IPS-NIHi7 (cell line): ENCODE results near the gene IFIT1.
A peak's percentile ranks its signal among the peaks of the same experiment; 100 is the strongest.
"Not testable (repeated sequence)": the region's sequence is repeated elsewhere in the genome, so short reads cannot be mapped to it uniquely, and the experiment has no call there.

Experiments used
- DNase-seq: peaks from one replicate; pipeline ENCODE4 v3.0.0; 2012; ENCODE audit warnings: mixed read lengths; ENCODE audit errors: extremely low spot score

IFIT1 gene, protein sequence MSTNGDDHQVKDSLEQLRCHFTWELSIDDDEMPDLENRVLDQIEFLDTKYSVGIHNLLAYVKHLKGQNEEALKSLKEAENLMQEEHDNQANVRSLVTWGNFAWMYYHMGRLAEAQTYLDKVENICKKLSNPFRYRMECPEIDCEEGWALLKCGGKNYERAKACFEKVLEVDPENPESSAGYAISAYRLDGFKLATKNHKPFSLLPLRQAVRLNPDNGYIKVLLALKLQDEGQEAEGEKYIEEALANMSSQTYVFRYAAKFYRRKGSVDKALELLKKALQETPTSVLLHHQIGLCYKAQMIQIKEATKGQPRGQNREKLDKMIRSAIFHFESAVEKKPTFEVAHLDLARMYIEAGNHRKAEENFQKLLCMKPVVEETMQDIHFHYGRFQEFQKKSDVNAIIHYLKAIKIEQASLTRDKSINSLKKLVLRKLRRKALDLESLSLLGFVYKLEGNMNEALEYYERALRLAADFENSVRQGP

DNA sequence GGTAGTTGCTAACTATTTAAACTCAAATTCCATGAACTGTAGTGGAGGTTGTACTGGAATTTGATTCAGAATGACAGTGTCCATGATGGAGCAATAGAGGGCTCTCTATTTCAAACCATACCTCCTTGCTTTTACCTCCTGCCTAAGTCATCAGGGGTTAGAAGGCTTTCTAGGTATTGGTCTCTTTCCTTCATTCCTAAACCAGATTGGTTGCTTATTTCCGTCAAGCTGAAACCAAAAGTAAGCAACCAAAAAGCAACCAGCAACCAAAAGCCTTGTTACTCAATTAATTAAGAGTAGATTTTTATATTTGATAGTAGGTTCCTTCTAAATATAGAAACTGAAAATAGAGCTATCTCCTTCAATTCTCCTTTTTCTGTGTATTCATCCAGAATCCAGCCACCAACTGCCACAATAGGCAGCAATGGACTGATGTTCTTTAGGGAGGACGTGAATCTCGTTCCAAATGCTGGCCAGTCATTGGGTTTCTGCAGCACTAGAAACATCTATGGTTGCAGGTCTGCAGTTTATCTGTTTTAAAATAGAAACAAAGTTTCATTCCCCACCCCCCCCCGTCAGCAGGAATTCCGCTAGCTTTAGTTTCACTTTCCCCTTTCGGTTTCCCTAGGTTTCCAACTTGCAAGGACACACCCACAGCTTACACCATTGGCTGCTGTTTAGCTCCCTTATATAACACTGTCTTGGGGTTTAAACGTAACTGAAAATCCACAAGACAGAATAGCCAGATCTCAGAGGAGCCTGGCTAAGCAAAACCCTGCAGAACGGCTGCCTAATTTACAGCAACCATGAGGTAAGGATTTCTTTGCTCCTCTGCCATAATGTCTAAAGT is at the start of gene IFIT1:
Gene IFIT1, plus strand, starts transcription at position 717 of the 850 bp plus-strand sequence. Its CDS starts 90 bp downstream, at position 807.
- DNase-seq: peak; percentile 73

GRCh38 chr10:89343089-89343767 is 49.2 kb upstream of the IFIT1 start:
- no peak for DNase-seq

DNA sequence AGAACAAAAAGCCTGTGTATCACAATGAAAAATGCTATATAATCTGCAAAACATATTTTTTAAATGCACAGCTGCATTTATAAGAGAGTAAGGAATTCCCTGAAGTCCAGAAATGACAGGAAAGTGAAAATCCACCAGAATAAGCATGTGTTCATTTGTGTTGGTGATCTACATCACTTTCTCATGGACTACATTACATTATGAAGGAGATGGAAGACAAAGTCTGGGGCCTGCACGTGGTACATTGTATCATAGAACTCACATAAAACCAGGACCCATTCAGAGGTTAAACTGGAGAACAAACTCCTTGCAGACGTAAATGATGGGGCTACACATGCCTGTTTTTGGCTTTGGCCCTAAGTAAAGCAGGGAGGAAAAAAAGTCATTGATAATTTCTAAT is 48.3 kb upstream of the IFIT1 start:
- DNase-seq: no peak

DNA sequence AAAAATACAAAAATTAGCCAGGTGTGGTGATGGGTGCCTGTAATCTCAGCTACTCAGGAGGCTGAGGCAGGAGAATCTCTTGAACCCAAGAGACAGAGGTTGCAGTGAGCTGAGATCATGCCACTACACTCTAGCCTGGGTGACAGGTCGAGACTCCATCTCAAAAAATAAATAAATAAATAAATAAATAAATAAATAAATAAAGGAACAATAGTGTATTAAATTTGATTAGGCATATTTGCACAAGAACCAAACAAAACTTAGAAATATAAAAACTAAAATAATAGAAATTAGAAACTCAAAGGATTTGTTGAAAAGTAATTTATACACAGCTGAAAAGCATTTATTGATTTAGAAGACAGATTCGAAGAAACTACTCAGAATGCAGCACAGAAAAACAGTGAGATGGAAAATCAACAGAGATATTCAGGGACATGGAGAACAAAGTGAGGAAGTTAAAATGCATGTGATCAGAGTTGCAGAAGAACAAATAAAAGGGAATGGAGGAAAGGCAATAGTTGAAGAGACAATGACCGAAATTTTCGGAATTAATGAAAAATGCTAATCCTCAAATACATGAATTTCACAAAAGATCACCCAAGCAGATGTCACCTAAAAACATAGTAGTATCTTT is 46.9 kb upstream of the IFIT1 start:
- no peak for DNase-seq

GRCh38 chr10:89346405-89347254 is 45.8 kb upstream of the IFIT1 start:
- no peak for DNase-seq

- no peak for DNase-seq
Observed at GRCh38 chr10:89347701-89348457, 44.5 kb upstream of the IFIT1 start.

GRCh38 chr10:89348481-89348880 is 43.9 kb upstream of the IFIT1 start:
- no peak for DNase-seq

- DNase-seq: no peak
Observed at GRCh38 chr10:89348975-89349374, 43.4 kb upstream of the IFIT1 start.

DNA sequence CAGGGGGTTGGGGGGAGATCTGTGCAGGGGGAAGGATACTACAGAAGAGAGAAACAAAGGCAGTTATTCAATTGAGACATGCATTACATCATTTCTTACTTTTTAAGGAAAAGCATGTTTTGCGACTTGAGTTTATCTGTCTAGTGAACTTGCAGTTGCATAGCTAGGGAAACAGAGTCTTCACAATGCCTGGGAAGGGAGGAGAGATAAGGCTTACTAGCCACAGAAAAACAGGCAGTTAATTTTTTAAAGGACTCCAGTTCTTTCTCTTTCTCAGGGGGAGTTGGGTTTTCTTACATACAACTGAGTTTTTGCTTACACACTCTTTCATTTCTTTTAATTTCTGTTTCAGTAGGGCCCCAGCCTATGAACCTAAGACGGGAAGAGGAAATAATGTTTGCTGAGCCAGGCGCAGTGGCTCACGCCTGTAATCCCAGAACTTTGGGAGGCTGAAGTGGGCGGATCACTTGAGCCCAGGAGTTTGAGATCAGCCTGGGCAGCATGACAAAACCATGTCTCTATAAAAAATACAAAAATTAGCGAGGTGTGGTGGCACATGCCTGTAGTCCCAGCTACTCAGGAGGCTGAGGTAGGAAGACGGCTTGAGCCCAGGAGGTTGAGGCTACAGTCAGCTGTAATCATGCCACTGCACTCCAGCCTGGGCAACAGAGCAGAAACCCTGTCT is 41.6 kb upstream of the IFIT1 start:
- DNase-seq: not testable (repeated sequence)

DNA sequence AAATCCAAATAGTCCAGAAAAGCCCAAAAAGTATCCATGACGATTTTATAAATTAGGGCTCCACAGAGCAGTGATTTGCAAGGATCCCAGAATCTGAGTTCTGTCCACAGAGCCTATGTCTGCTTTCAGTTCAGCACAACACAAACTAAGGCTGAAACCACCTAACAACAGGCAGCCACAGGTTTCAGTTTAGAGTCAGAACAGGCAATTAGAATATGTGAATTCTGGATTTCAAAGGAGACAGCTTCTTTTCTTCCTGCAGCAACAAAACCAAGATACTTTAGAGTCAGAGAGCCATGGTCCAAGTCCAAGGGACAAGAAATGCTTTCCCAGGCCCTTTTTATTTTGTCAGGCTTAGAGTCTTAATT is 41.0 kb upstream of the IFIT1 start:
- DNase-seq: no peak

DNA sequence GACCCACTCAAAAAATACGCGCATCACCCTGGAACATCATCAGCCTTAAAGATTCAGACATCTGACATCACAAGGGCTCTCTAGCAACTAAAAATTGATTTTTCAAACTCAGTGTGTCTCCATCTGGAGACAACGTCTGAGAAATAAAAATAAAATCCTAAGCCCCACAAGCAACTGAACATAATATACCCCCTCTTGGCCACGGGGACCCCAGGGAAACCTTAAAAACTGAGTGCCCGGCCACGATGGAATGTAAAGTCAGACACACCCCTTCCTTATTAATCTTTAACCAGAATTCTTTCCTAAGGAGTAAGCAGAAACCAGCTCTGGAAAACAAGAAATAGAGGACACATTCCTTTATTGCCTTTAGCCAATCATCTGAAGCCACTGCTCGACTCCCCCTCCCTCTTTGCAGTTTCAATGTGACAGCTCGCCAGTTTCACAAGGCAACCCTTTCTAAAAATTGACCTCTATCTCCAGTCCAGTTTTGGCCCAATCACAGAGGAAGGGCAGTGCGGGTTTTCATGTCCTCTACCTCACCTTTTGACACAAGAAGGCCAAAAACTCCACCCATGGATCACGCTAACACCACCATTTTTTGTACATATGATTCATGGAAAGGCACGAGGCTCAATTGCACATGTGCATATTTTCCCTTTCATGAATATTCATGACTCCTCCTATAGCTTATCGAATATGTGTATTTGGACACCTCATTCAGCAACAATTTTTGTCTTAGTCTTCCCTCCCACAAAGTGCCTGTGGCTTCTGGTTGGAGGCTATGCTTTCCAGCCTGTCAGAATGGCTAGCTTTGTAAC is 40.4 kb upstream of the IFIT1 start:
- no peak for DNase-seq

DNA sequence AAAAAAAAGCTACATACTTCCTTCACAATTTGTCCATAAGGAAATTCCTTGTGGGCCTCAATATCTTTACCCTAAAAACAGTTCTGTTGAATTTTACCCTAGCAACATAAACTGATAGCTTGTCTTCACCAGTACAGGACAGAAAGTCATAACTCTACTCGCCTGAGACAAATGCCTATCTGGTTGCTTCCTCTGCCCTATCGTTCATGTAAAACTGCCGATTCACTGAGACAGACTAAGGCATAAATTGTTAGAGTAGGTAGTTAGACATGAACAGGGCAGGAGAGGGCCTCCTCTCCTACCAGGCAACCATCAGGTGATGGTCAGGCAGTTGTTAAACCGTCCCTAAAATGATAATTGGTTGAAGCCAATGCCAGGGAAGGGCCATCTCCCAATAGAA is 39.6 kb upstream of the IFIT1 start:
- DNase-seq: no peak

GRCh38 chr10:89355394-89355931 is 37.0 kb upstream of the IFIT1 start:
- DNase-seq: no peak

DNA sequence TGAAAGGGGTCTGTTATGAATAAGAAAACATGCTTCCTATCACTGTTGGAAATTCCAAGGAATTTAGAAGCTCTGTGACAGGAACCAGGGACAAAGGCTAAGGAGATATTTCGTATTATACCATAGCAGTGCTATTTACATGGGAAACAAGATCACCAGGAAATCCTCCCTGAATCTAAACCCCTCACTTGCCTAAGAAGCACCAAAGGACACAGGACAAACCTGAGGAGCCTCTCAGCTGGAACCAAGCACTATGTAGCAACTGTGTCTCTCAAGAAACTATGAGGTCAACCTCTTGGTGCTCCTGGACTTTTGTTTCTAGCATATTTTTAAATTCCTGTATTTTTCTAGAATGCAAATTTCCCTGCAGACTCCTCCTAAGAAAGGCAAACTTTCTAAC is 35.3 kb upstream of the IFIT1 start:
- DNase-seq: no peak

DNA sequence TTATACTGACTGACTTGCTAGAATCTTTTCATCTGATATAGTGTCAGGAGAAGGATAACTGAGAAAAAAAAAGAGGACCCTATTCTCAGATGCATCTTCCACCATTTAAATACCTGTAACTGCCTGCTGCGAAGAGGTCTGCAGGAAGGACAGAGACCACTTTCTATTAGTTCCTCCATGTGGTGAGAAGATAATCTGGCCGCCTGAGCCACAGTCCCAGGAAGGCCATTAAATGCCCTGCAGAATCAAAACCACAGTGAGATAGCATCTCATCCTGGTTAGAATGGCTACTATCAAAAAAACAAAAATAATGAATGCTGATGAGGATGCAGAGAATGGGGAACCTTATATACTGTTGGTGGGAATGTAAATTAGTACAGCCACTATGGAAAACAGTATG is 34.4 kb upstream of the IFIT1 start:
- DNase-seq: no peak

GRCh38 chr10:89360157-89360556 is 32.3 kb upstream of the IFIT1 start:
- no peak for DNase-seq

- no peak for DNase-seq
Observed at GRCh38 chr10:89362929-89363328, 29.5 kb upstream of the IFIT1 start.

- no peak for DNase-seq
Observed at GRCh38 chr10:89363729-89364442, 28.5 kb upstream of the IFIT1 start.
